SU-DHL-6 (cell line): ENCODE data around the gene TEDC1.

ENCODE experiments used
- H2AFZ ChIP-seq: fragments of 200-600 bp; sonication (generic); 2 replicates; pipeline ENCODE4 v1.6.1; 2014; ENCODE audit warnings: low read depth, mild to moderate bottlenecking, moderate library complexity, mixed read lengths, antibody characterized with exemption, low read length; ENCODE audit not compliant: severe bottlenecking
- H3F3A ChIP-seq: fragments of 200-600 bp; shearing (Covaris generic); 2 replicates; pipeline ENCODE4 v1.6.0; 2016; ENCODE audit warnings: antibody characterized with exemption, mild to moderate bottlenecking; ENCODE audit not compliant: insufficient read depth
- H3K27ac ChIP-seq: fragments of 200-600 bp; sonication (generic); 2 replicates; pipeline ENCODE4 v1.5.1; 2016; ENCODE audit warnings: low read depth, mild to moderate bottlenecking, low read length, moderate library complexity, mixed read lengths
- H3K27me3 ChIP-seq: fragments of 200-600 bp; sonication (generic), shearing (Covaris generic); 2 replicates; pipeline ENCODE4 v1.6.0; 2014; ENCODE audit warnings: mild to moderate bottlenecking, low read length
- H3K36me3 ChIP-seq: fragments of 200-600 bp; sonication (generic); 2 replicates; pipeline ENCODE4 v1.6.1; 2014; ENCODE audit warnings: mild to moderate bottlenecking, low read length, mixed read lengths
- H3K4me2 ChIP-seq: fragments of 300-600, 200-600 bp; shearing (Covaris generic), sonication (generic); 2 replicates; pipeline ENCODE4 v1.6.0; 2014; ENCODE audit warnings: low read length, low read depth, mild to moderate bottlenecking; ENCODE audit not compliant: poor library complexity, severe bottlenecking
- H3K4me3 ChIP-seq: fragments of 200-600 bp; sonication (generic); 2 replicates; pipeline ENCODE4 v1.5.1; 2014; ENCODE audit warnings: antibody characterized with exemption, low read length, mild to moderate bottlenecking, mixed read lengths; ENCODE audit not compliant: insufficient read depth, poor library complexity, severe bottlenecking
- H3K79me2 ChIP-seq: fragments of 200-600 bp; sonication (generic); 2 replicates; pipeline ENCODE4 v1.6.1; 2014; ENCODE audit warnings: mild to moderate bottlenecking, low read length, moderate library complexity; ENCODE audit not compliant: insufficient read depth
- H3K9ac ChIP-seq: fragments of 200-600 bp; sonication (generic); 2 replicates; pipeline ENCODE4 v1.7.0; 2014; ENCODE audit warnings: mild to moderate bottlenecking, low read length
- H3K9me2 ChIP-seq: fragments of 200-600 bp; sonication (generic); replicated peaks from 2 replicates; pipeline ENCODE4 v1.6.1; 2014; ENCODE audit warnings: low read length; ENCODE audit not compliant: insufficient read depth
- H3K9me3 ChIP-seq: fragments of 200-600 bp; sonication (generic); 2 replicates; pipeline ENCODE4 v1.6.1; 2014; ENCODE audit warnings: low read length, mixed read lengths; ENCODE audit not compliant: insufficient read depth
- H4K20me1 ChIP-seq: fragments of 200-600 bp; sonication (generic); 2 replicates; pipeline ENCODE4 v1.6.1; 2014; ENCODE audit warnings: low read depth, mild to moderate bottlenecking, antibody characterized with exemption, low read length, moderate library complexity, mixed read lengths
- CTCF ChIP-seq: fragments of 200-600 bp; sonication (generic); IDR thresholded peaks from one replicate; pipeline ENCODE4 v1.5.1; 2017; ENCODE audit warnings: antibody characterized with exemption, mild to moderate bottlenecking, low read length, moderate library complexity; ENCODE audit not compliant: insufficient read depth, poor library complexity, severe bottlenecking
- EZH2phosphoT487 ChIP-seq: fragments of 200-600 bp; sonication (generic), shearing (Covaris generic); conservative IDR thresholded peaks from 2 replicates; pipeline ENCODE4 v1.6.1; 2018; ENCODE audit warnings: mild to moderate bottlenecking, antibody characterized with exemption, low read length, moderate library complexity, mixed read lengths

The TEDC1 gene

DNA sequence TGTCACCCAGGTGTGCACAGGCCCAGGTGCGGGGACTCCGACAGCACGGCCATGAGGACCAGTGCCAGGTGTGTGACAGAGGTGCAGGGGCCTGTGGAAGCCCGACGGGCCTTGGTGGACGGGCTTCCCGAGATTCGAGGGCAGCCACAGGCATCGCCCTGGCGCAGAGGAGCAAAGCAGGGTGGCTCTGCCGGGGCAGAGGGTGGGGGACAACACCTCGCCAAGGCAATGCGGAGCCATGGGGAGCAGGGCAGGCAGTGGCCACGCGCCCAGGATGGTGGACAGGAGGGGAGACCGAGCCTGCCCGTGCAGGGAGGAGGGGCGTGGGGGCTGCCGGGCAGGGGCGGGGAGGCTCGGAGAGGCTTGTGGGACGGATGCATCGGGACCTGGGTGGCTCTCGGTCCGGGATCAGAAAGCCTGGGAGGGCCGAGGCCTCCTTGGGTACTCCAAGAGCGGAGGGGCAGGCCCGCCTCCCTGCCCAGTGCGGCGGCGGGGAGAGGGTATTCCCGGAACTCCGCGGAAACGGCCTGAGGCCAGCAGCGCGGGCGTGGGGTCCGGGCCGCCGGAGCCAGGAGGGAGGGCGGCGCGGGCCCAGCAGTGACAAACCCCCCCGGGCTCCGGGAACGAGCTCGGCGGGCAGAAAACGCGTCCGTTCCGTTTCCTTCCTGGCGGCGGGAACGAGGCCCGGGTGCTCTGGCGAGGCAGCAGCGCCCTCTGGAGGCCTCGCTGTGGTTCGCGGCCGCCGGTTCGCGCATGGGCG is 37.0 kb downstream of the TEDC1 start:
- Histone ChIP-seq H3K9ac (peak overlapping the region; percentile 59), H3K79me2 (no peaks in the 10 kb centered on the region), H2AFZ (peak overlapping the region; percentile 70), H3F3A (0 out of 2 replicates have a peak, but pooled peaks cover 7% of the 10 kb centered on the region), H3K27ac (no peak overlapping the region), H3K4me3 (peak overlapping the region; percentile 31), H3K36me3 (no peaks in the 10 kb centered on the region), H3K27me3 (0 out of 2 replicates have a peak, but pooled peaks cover 2% of the 10 kb centered on the region), H3K9me2 (no peaks in the 10 kb centered on the region), H4K20me1 (no peaks in the 10 kb centered on the region), H3K9me3 (no peaks in the 10 kb centered on the region), H3K4me2 (peak overlapping the region; percentile 53)
- peak; percentile 74 for TF ChIP-seq CTCF
- no peak for TF ChIP-seq EZH2phosphoT487

GRCh38 chr14:105528586-105529318 is 37.7 kb downstream of the TEDC1 start:
- no peaks in the 10 kb centered on the region for H3F3A ChIP-seq
- no peaks in the 10 kb centered on the region for H3K79me2 ChIP-seq
- peak overlapping the region; percentile 31 for H3K4me3 ChIP-seq
- H2AFZ ChIP-seq: peak overlapping the region; percentile 70
- TF ChIP-seq CTCF (no peak), EZH2phosphoT487 (no peak)
- 0 out of 2 replicates have a peak, but pooled peaks cover 2% of the 10 kb centered on the region for H3K27me3 ChIP-seq
- no peaks in the 10 kb centered on the region for H3K9me3 ChIP-seq
- no peaks in the 10 kb centered on the region for H4K20me1 ChIP-seq
- no peak overlapping the region for H3K27ac ChIP-seq
- peak overlapping the region; percentile 59 for H3K9ac ChIP-seq
- H3K36me3 ChIP-seq: no peaks in the 10 kb centered on the region
- no peaks in the 10 kb centered on the region for H3K9me2 ChIP-seq
- H3K4me2 ChIP-seq: peak overlapping the region; percentile 53

- Histone ChIP-seq H3K36me3 (no peaks in the 10 kb centered on the region), H3K4me2 (no peak overlapping the region), H3K9me2 (no peaks in the 10 kb centered on the region), H3K9ac (no peak overlapping the region), H3K27me3 (0 out of 2 replicates have a peak, but pooled peaks cover 2% of the 10 kb centered on the region), H2AFZ (no peak overlapping the region), H3K27ac (no peak overlapping the region), H3F3A (no peaks in the 10 kb centered on the region), H3K79me2 (no peaks in the 10 kb centered on the region), H3K4me3 (no peak overlapping the region), H4K20me1 (no peaks in the 10 kb centered on the region), H3K9me3 (no peaks in the 10 kb centered on the region)
- TF ChIP-seq CTCF: no peak
- TF ChIP-seq EZH2phosphoT487: no peak
These were observed 38.2 kb downstream of the TEDC1 start for GRCh38 chr14:105529319-105529568.
